GM18526 (cell line): Measurements from ENCODE around the gene STK32C.

Source experiments
- POLR2A ChIP-seq: IDR thresholded peaks from 3 replicates; pipeline ENCODE4 v1.6.1; 2011; ENCODE audit not compliant: insufficient read length; ENCODE audit errors: extremely low read depth

Gene STK32C

DNA sequence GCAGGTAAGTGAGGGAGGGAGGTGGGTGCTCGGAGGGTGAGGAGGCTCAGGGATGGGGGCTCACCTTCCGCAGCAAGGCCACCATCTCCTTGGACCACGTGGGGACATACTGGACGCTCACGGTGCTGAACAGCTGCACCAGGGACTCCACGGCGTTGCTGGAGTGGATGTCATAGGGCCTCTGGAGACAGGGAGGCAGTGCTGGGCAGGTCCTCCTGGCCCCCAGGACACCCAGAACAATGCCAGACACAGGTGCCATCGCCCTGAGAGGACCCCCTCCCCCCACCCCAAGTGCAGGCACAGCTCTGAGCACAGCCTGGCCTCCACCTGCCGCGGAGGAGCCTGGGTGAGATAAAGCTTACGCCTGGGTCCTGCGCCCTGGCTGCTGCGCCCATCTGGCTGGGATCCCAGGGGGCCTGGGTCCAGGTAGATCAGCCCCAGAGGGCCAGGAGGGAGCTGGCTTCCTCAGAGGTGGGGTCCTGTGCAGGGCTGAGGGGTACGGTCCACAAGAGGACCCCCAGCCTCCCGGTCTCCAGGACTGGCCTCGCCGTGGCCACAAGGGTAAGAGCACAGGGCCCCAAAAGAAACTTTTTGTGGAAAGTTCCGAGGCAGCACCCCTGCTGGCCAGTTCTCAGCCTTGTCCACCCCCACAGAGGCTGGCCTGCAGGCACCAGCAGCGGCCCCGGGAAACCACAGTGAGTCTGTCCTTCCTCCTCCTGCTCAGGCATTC lies 83.2 kb downstream of the STK32C start:
- no peak for TF ChIP-seq POLR2A

DNA sequence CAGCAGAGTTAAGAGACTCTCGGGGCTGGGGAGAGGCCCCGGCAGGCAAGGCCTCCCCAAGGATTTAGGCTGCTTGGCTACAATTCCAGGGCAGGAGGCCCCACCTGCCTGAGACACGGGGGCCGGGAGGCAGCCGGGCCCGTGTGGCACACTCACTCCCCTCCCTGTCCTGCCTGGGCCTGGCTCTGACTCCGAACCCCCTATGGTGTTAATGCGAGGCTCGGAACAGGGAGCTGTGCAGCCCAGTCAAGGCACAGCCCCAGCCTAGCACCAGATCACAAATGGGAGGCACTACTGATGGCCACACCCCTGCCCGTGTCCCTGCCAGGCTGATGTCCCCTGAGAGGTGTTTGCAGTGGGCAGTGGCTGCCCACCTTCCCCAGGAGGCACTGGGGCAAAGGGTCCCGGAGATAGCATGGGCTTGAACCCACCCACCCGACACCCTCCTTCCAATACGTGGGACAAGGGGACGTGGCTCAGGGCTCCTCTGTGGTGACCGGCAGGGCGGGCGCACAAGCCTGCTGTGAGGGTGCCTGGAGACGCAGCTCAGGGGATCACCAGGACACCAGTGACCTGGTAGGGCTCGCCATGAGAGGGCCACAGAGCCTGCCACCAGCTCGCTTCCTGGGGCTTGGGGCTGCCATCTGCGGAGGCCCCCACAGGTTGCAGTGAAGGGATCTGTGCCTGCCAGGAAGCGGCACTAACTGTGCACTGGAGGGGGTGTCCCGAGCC lies 84.0 kb downstream of the STK32C start:
- TF ChIP-seq POLR2A, result no peak

DNA sequence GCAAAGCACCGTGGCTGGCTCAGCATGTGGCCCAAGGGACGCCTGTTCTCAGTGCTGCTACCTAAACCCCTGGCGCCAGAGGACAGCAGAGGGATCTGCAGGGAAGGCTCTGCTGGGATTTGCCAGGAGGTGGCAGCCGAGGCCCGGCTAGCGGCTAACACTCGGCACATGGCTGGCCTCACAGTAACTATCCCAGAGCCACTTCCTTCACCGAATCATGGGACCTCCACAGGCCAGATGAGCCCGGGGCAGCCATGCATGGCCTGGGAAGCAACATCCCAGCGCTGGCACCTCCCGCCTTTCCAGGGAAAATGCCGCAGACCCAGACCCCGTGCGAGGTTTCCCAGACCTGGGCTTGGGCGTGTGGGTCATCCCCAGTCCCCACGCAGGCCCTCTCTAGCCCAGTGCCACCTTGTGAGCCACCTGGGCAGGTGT lies 84.6 kb downstream of the STK32C start:
- TF ChIP-seq POLR2A, result no peak

DNA sequence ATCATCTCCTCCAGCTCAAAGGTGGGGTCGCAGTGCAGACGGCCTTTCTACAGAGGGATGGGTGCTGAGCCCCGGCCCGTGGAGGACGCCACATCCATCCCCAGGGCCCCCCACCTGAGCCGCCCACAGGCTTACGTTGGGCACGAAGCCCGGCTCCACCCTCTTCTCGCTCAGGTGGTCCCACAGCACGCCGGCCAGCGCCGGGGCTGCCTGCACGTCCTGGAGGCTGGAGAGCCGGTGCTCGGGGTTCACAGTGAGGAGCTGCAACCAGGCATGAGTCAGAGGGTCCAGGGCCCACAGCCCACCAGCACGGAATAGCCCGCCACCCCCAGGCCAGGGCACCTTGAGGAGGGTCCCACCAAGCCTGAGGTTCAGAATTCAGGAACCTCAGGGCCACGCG lies 85.0 kb downstream of the STK32C start:
- TF ChIP-seq POLR2A, result no peak

DNA sequence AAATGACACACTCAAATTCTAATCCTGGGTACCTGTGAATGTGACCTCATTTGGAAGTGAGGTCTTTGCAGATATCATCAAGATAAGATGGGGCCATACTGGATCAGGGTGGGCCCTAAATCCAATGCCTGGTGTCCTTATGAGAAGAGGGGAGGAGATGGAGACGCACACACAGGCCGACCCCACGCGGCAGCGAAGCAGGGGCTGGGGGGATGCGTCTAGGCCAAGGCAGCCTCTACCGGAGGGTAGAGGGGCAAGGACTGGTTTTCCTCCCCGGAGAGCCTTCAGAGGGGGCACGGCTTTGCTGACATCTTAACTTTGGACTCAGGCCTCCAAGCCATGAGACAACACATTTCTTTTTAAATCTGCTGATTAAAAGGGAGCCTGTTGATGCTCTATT lies 87.7 kb downstream of the STK32C start:
- no peak for TF ChIP-seq POLR2A

DNA sequence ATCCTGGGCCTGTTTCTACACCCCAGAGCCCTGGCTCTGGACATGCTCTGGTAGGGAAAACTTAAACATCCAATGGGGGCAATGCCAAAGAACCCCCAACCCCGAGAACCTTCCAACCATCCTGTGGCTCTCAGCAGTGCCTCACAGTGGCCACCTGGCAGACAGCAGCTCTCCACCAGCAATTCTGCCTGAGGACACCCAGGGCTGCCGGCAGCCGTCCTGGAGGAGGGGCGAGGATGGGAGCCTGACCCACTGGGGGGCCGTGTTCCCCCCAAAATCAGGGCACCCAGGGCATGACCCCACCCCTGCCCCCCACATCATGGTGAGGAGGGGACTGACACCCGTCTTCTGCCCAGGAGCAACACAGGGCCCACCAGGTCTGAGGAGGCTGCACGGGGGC lies 88.3 kb downstream of the STK32C start:
- no peak for TF ChIP-seq POLR2A

DNA sequence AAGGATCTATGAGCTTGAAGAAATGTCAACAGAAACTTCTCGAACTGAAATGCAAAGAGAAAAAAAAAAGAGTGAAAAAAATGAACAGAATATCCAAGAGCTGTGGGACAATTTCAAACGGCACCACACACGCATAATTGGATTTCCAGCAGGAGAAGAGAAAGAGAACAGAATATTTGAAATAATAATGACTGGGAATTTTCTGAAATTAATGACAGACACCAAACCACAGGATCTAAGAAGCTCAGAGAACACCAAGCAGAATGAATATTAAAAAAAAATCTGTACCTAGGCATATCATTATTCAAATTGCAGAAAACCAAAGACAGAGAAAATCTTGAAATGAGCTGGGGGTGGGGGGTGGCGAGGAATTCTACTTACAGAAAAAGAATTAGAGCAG lies 93.8 kb downstream of the STK32C start:
- TF ChIP-seq POLR2A, result no peak

DNA sequence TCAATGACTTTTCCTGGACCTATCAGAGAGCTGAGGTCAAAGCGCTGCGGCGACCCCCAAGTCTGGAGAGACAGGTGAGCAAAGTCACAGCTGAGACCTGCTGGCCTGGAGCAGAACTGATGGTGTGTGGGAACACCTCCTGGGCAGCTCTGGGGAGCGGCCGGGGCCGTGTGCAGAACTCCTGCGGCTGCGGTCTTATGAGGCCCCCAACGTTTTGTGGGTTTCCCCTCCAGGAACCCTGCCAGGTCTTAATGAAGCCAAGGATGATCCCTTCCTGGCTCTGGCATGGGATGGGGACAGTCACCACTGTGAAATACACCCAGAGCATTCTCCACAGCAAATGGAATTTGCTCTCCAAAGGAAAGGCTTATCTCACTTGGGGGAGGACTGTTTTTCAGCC lies 94.9 kb downstream of the STK32C start:
- TF ChIP-seq POLR2A, result no peak

DNA sequence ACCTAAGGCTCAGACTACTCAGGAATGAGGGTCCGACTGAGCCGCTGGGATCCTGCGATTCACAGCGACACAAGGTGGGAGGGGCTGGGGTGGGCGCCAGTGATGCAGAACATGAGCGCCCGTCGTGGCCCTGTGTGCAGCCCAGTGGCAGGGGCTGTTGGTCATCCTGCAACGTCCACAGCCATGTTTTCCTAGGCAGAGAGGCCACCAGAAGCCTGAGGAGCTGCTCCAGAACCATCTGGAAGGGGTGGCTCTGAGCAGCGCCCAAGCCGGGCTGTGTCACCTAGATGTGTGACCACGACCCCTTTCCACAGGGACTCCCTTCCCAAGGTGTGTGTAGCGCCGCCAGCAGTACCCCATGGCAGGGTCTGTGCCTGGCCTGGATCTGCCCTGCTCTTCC lies 96.5 kb downstream of the STK32C start:
- TF ChIP-seq POLR2A, result no peak

DNA sequence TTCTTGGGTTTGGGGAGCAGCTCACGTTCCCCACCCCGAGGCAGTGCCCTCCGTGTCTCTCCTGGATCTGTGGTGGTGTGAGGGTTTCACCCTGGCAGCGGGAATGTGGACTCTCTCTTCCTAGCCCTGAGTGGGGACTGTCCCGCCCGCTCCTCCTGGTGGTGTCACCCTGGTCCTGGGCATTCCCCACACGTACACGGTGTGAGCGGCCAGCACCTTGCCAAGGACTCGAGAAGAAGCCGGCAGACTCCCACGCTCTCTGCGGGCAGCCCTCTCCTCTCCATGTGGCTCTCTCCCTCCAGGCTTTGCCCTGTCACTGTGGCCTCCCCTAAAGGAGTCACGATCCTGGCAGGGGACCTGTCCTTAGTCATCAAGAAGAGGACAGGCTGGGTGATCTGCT lies 97.0 kb downstream of the STK32C start:
- no peak for TF ChIP-seq POLR2A

DNA sequence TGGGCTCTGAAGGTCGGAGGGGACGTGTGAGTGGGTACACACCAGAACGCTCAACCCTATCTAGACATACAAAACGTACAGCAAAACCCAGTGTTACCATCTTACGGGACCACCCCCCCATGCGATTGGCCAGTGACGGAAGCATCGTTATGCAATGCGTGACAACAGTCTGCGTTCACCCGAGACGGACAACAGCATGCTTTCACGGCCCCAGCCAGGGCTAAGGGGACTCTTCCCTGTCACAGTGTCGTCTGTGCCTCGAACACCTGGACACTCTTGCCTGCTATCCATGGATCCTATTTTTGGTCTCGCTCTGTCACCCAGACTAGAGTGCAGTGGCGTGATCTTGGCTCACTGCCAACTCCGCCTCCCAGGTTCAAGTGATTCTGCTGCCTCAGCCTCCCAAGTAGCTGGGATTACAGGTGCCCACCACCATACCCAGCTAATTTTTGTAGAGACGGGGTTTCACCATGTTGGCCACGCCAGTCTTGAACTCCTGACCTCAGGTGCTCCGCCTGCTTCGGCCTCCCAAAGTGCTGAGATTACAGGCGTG lies 97.7 kb downstream of the STK32C start:
- TF ChIP-seq POLR2A, result no peak

DNA sequence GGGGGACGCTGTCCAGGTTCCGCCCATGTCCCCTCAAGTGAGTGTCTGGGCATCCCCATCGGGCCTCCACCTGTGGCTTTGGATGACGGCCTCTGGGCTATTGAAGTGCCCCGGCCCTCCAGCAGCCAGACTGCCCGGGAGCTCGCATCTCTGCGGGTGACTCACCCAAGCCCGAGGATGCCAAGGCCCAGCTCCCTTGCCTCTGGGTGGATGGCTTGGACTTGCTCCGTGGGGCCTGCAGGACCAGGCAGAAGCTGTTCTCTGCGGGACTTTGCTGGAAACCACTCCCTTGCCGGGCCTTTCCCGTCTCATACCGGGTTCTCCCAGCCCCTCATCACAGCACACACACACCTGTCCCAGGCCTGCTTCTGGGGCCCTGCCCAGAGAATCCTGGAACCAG lies 98.6 kb downstream of the STK32C start:
- no peak for TF ChIP-seq POLR2A

DNA sequence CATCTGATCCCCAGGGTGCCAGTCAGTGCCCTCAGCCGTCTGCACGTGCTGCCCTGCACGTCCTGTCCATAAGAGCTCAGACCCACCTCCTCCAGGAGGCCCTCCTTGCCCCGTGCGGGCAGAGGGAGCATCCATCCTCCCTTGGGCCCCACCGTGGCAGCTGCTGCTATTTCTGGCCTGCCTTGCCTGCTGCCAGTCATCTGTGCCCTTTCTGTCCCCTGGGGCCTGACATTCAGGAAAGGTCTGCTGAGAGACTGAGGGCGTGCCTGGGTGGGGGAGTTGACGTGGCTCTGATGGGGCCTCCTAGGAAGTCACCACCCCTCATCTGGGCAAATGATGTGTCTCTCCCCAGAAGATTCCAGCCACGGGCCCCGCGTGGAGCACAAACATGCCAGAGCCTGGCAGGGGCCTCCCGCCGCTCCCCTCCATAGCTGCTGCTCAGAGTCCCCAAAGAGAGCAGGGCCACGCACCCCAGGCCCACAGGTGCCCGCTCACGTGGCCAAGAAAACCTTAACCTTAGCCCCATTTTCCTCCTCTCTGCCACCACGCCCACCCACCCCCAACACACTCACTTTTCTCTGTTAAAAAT lies 99.2 kb downstream of the STK32C start:
- no peak for TF ChIP-seq POLR2A

DNA sequence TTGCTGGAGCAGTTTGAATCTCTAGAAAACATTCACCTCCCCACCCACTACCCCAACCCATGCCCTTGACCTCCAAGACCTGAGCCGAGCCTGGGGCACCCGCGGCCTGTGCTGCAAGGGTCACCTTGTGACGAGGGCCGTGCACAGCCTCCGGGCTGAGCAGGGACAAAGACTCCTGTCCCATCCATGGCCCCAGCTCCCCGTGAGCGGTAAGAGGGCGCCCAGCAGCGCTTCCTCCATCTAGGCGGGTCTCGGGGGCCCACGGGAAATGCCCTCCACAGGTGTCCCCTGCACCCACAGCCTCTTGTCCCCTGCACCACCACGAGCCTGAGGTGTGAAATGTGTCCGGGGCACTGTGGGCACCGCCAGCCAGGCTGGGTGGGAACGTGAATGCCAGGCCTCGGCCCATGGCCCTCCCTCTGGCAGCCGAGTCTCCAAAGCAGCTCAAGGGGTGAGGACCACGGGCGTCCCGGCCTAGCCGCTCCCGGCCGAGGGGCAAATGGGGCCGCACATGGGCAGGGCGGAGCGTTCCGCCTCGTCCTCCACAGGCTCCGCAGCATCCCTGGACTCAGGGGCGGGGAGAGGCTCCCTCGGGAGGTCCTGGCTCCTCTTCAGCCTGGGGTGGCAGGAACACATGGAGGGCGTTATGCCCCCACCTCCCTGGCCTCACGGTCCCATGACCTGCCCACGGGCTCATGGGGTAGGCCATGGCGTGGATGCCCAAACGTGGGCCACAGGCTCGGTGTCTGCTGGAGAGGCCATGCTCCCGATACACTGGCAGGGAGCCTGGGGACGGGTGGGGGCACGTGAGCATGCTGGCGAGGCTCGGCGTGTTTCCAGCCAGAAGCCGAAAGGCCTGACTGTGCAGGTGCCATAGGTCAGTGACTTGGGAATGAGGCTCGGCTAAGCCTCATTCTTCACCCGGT lies 100.0 kb downstream of the STK32C start:
- no peak for TF ChIP-seq POLR2A
